Fibroblast of the conjunctiva (primary cell): ENCODE data around the gene WDR75.
A peak's percentile ranks its signal among the peaks of the same experiment; 100 is the strongest.
"Not testable (repeated sequence)": the region's sequence is repeated elsewhere in the genome, so short reads cannot be mapped to it uniquely, and the experiment has no call there.

ENCODE experiments used
- DNase-seq: peaks from one replicate; pipeline ENCODE4 v3.0.0-alpha.2; 2010; ENCODE audit warnings: low read depth

The WDR75 gene

DNA sequence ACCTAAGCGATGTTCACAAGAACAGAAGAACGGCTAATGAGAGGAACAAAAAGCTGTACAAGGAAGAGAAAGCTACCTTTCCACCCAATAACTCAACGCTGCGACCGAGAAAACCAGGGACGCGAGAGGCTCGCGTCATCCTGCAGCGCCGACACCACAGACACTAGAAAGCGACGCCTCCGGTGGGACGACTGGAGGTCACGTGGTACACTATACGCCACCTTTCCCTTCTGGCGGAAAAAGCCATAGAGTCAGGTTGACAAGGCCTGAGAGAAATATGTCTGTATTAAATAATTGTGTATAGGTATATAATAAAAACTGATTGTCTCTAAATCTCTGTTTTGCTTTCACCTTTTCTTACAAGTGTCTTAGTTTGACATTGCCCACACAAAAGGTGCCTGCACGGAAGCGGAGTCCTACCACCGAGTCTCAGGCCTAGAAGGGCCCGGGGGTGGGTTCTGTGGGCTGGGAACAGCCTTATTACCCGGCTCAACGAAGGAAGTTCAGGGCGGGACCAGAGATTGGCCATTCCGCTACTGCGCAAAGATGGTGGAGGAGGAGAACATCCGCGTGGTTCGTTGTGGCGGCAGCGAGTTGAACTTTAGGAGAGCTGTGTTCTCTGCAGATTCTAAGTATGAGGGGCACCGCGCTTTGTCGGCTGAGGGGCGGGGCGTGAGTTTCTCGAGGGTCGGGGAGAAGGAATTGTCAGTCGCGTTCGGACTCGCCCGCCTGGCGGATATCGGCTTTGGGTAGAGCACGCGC lies at the start of gene WDR75:
WDR75 (plus strand) TSS at position 528 of the 762 bp plus-strand sequence; CDS start at position 547, 19 bp downstream.
- peak; percentile 88 for DNase-seq

DNA sequence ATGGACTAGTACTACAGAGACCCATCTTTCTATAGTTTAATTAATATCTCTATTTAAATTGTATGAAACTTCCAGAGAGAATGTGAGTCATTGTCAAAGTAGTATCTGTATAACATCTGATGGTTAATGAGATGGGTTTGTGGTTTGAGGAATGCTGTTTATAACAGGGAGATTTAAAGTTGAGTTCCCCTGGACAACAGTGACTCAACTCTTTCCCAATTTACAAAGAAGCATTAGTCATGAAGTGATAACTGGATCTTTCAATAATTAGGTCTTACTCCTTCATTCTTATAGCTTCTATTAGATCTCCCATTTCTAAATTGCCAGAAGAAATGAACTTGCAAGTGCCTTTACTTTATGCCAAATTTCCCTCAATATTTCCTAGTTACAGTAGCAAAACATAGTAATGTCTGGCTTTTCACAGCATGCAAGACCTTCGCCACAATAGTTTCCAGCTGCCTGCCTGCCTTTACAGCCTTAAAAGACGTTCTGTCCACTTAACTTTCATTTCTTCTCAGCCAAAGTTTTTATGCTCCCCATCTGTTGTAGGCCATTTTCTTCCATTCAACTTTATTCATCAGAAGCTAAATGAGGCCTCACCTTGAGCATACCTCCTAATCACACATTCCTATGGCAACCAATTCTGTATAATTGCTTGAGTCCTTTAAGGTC lies 47.7 kb upstream of the WDR75 start:
- peak; percentile 90 for DNase-seq

DNA sequence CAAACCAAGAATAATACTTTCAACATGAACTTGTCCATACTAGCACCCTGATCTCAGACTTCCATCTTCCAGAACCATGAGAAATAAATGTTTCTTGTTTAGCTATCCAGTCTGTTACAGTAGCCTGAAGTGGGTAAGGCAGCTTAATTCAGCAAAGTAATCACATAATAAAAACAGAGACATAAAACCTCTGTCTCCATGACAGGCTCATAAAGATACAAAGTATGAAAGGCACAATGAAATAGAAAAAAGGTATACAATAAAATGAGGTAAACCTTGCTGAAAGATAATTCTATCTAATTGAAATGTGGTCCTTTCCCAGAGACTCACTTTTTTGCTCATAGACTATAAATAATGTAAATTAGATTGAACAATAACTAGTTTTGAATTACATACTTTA lies 46.7 kb upstream of the WDR75 start:
- DNase-seq = no peak

DNA sequence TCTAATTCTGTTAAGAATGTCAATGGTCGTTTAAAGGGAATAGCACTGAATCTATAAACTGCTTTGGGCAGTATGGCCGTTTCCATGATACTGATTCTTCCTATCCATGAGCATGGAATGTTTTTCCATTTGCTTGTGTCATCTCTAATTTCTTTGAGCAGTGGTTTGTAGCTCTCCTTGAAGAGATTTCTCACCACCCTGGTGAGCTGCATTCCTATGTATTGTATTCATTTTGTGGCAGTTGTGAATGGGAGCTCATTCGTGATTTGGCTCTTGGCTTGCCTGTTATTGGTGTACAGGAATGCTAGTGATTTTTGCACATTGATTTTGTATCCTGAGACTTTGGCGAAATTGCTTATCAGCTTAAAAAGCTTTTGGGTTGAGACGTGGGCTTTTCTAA lies 38.3 kb upstream of the WDR75 start:
- no peak for DNase-seq

DNA sequence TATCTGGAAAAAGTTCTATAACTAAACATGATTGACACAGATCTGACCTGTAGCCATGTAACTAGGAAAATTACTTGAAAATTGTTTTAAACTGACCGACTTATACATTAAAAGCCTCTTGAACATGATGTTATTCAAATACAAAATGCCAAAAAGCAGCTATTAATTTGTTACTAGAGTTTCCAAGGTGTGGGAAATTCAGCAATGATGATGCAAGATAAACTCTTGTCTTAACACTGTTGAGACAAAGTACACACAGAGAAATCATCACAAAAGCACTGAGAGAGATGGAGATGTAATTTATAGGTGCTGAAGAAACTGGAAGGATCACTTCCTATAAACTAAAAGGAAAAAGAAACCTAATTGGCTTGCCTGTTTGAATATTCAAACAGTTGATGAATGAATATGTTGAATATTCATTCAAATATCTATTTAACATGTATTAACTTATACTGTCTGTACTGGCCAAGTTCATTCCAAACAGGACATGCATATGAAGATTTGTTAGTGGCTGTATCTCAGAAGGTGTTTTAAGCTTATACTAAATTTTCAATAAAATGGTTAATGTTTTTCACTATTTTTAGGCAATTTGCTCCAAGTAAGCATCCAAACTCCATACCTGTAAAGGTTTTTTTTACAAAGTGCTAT lies 34.6 kb upstream of the WDR75 start:
- no peak for DNase-seq

DNA sequence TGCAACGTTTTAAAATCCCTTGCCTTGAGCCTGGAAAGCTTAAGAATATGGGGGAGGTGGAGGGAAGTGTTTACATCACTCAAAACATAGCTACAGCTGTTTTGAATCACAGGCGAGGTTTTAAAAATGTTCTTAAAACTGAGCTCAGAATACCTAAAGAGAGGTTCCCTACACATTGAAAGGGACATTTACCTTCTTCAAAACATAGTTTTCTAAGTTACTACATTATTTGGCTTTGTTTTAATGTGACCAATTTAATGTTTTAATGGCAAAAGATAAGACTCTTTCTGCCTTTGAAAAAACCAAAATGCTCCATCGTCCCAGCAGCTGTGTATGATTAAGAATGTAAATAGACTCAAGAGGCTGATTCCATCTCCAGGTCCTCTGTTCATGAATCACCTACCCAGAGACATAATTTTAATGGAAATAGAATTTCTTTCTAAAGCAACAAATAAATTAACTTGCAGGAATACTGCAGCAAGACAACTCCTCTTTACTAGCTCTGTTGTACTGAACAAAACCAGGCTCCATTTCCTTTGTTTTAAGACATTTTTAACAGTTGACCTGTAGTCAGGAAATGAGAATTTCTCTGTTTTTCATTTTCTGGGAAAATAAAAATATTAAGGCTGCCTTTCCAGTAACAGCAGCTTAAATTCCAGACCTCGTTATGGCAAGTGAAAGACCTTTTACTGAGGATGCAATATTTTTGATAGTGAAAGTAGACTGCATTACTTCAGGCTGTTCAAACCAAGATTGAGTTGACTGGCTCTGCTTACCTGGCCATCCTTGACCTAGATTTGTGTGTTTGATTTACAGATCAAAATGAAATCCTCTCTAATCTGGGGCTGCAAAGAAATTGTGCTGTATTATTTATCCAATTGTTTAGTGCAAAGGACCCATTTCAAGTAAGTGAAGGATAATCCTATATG lies 33.7 kb upstream of the WDR75 start:
- DNase-seq = peak; percentile 75

DNA sequence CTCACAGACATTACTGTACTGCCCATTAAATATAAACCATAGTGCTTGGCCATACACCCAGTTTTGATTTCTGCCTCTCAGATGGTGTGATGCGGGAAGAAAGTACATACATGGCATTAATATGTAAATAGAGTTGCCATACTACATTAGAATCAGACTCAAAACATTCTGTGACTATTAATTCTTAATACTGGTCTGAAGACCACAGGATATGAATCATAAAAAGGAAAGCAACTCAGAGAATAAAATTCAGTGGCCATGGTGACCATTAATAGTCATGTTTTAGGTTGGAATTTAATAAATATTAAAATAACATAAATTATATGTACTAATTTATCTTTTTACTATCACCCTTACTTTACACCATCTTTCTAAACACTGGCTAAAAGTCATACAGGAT lies 33.0 kb upstream of the WDR75 start:
- no peak for DNase-seq

DNA sequence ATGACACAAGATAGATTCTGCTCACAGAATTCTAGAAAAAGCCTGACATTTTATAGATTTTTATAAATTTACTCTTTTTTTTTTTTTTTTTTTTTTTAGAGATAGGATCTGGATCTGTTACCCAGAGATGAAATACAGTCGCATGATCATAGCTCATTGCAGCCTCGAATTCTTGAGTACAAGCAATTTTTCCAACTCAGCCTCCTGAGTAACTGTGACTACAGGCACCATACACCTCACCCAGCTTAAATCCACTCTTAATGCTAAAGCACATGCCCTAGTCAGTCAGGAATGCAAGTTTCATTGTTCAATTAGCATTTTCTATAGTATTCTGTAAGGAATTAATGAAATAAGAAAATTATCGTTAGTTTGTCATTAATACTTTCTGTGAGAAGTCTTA lies 32.1 kb upstream of the WDR75 start:
- no peak for DNase-seq

DNA sequence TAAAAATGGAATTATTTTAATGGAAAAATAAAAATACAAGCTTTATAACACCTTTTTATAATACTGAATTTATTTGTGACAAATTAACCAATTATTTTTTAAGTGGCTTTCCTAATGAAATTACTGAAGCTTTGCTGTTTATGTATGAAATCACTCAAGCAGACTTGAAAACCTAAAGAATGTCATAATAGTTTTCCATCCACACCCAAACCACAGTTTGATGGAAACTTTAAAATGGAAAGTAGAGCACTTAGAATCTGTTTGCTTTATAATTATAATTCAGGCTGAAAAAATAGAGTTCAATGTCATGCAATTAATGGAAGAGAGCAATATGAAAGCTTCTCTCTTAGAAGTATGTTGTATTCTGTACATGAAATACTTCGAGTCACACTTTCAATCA lies 31.6 kb upstream of the WDR75 start:
- no peak for DNase-seq

DNA sequence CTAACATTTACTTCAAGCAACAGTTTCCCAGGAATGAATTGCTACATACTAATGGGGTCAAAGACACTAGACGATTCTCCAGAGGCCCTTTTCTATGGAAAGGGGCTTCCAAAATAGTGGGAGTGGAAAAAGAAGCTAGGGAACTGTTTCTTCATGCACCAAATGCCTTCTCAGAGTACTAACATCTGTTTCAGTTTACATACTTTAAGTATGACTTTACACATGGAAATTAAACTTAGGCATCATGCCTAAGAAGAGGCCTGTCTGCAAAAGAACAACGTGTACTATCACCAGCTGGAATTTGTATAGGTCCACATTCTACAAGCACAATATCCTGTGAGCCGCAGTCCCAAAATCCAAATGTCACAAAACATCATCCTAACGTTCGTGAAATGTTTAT lies 29.4 kb upstream of the WDR75 start:
- DNase-seq = peak; percentile 96

DNA sequence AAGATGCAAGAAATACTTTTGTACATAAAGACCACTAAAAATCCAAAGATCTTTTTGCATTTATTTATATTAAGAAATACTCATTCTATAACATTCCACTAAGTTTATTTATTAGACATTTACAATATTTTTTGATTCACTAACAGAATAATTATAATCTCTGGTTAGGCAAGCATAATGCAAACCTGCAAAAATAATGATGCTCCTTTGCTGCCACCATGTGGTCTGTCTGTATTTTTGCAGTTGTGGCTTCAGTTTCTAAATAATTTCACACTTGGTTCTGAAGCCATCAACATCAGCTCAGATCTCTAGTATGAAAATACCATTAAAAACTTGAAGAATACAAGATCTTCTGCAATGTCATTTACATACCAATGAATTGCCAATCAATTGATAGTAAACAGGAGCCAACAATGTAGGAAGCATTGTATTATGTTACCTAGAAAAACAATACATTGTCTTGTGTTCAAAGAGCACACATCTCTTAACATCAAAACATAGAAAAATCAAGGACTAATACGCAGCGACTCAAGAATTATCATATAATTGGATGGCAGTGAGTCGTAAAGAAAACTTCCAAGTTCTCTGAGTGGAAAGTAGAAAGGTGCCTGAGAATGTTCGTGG lies 28.8 kb upstream of the WDR75 start:
- DNase-seq = peak; percentile 81

DNA sequence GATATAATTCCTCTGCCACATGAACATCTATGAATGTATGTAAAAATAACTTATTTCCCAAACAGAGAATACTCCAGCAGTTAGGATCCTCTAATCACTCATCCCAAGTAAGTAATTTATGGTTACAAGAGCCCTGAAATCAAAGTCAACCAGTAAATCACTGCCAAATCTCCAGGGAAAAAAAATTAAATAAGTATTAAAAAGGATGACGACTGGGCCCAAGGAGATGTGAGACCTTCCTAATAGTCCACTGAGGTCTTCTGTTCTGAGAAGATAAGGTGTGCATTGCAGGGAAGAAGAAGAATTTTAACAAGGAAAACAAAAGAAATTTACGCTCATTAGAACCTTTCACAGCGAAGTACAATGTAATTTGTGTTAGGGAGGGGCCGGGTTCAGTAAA lies 28.0 kb upstream of the WDR75 start:
- no peak for DNase-seq

DNA sequence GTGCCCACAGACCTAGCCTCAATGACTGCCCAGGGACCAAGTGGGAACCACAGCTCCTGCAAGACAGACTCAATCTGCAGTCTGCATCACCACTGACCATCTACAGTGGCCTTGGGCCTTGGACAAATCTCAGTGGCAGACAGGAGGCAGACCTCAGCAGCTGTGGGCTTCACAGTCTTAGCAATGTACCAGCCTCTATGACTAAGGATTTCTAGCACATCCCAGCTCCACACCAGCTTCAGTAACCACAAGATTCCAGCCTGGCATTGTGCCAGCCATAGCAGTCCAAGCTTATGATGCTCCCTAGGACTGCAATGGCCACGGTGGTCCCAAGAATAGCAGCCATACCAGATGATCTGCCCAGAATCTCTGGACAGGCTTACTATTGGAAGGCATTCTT lies 19.6 kb upstream of the WDR75 start:
- no peak for DNase-seq

DNA sequence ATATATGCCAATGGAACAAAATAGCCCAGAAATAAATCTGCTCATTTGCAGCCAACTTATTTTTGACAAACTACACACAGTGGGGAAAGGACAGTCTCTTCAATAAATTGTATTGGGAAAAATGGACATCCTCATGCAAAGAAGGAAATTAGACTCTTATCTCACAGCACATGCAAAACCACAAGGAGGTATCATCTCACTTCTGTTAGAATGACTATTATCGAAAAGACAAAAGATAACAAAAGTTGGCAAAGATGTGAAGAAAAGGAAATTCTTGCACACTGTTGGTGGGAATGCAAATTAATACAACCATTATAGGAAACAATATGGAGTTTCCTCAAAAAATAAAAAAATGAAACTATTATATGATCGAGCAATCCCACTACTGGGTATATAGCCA lies 16.3 kb upstream of the WDR75 start:
- DNase-seq = no peak

DNA sequence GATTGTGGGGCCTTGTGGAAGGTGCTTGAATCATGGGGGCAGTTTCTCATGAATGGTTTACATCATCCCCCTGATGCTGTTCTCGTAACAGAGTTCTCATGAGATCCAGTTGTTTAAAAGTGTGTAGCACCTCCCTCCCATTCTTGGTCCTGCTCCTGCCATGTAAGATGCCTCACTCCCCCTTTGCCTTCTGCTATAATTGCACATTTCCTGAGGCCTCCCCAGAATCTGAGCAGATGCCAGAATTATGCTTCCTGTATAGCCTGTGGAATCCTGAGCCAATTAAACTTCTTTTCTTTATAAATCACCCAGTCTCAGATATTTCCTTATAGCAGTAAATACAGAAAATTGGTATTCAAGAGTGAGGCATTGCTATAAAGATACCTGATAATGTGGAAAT lies 15.6 kb upstream of the WDR75 start:
- DNase-seq = no peak

DNA sequence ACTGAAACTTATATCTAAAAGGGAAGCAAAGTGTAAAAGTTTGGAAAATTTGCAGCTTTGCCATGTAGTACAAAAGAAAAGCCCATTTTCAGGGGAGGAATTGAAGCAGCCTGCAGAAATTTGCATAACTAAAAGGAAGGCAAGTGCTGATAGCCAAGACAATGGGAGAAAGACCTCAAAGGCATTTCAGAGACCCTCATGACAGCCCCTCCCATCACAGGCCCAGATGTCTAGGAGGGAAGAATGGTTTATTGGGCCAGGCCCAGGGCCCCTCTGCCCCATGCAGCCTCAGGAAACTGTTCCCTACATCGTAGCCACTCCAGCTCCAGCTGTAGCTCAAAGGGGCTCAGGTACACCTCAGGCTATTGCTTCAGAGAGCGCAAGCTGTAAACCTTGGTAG lies 14.4 kb upstream of the WDR75 start:
- DNase-seq = no peak

DNA sequence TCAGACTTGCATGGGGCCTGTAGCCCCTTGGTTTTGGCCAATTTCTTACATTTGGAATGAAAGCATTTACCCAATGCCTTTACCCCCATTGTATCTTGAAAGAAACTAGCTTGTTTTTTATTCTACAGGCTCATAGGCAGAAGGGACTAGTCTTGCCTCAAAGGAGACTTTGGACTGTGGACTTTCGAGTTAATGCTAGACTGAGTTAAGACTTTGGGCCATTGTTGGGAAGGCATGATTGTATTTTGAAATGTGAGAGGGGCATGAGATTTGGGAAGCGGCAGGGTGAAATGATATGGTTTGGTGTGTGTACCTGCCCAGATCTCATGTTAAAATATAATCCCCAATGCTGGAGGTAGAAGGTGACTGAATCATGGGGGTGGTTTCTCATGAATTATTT lies 13.4 kb upstream of the WDR75 start:
- DNase-seq = no peak

DNA sequence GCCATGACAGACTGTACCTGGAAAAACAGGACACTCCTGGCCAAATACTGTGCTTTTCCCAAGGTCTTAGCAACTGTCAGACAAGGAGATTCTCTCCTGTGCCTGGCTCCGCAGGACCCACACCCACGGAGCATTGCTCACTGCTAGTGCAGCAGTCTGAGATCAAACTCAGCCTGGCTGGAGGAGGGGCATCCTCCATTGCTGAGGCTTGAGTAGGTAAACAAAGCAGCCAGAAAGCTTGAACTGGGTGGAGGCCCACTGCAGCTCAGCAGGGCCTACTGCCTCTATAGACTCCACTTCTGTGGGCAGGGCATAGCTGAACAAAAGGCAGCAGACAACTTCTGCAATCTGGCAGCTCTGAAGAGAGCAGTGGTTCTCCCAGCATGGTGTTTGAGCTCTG lies 10.8 kb upstream of the WDR75 start:
- not testable (repeated sequence) for DNase-seq

DNA sequence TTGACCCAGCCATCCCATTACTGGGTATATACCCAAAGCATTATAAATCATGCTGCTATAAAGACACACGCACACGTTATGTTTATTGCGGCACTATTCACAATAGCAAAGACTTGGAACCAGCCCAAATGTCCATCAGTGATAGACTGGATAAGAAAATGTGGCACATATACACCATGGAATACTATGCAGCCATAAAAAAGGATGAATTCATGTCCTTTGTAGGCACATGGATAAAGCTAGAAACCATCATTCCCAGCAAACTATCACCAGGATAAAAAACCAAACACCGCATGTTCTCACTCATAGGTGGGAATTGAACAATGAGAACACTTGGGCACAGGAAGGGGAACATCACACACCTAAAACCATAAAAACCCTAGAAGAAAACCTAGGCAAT lies 5.5 kb upstream of the WDR75 start:
- DNase-seq = not testable (repeated sequence)

DNA sequence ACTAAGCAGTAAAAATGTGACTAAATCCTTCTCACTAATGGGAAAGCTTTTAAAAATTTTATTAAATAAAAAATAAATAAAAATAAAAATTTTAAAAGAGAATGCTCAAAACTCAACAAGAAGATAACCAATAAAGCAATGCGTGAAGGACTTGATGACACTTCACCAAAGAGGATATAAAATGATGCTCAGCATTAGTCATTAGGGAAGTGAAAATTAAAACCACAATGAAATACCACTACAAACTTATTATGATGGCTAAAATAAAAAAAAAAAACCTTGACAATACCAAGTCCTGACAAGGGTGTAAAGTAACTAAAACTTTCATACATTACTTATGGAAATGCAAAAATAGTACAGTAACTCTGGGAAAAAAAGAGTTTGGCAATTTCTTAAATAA lies 3.3 kb upstream of the WDR75 start:
- DNase-seq = no peak

DNA sequence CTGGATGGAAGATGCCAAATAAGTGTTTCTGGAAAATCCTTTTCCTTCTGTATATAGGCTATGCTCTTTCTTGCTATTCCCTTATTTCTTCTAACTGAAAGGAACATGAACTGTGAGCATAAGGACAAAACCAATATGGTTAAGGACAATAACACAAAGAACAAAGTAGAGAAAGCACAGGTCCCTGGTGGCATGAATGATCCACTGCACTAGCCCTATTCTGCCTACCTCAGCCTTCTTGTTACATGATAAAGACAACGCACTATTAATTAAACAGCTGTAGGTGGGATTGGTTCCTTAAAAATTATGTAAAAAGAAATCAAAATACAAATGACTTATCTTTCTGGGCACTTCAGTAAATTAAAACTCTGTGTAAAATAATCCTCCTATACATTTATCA lies 1.9 kb upstream of the WDR75 start:
- no peak for DNase-seq

DNA sequence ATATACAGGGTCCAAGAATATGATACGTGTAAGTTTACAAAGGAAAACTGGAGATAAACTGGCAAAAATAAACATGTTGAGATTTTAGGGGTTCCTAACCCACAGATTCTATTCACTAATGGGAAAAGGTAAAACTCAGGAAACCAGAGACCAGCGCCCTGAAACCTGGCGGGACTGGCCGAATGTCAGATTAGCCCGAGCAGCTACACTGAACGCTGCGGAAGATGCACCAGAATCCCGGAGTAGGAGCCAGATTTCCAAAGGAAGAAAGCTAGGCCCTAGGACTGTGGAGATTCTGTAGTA lies 679 bp upstream of the WDR75 start:
- no peak for DNase-seq
